GM12878 (cell line): ENCODE measurements around the gene TNFAIP1. TPM values are rescaled to one million over a fixed set of nuclear protein-coding genes. Genes with fewer than 3 reads are reported as not detected.

Source experiments
- ATAC-seq: fragments of 200-7000 bp; cut with Tn5 transposase; 3 replicates; pipeline ENCODE4 v1.9.1; 2020; ENCODE audit warnings: mild to moderate bottlenecking, moderate library complexity
- BruUV-seq: library from RNA; stranded (reverse); fragments of 400-500 nt; replicated peaks from 2 replicates; lab custom pipeline; 2021; lab: Mats Ljungman, UMichigan
- CTCF ChIA-PET: fragments of 300-600 bp; sonication (Branson Sonifier 250); formaldehyde crosslinking; extraction: SDS; loops from one replicate; lab custom pipeline; 2021; ENCODE audit warnings: inconsistent platforms; lab: Yijun Ruan, JAX
- POLR2A ChIA-PET: fragments of 350-600 bp; formaldehyde crosslinking; extraction: SDS; loops from one replicate; lab custom pipeline; 2021; ENCODE audit warnings: inconsistent platforms; lab: Charles Lee
- RAD21 ChIA-PET: fragments of 300-600 bp; sonication (Branson Sonifier 250); formaldehyde crosslinking; loops from one replicate; lab custom pipeline; 2023; ENCODE audit warnings: antibody characterized with exemption; ENCODE audit not compliant: unreplicated experiment; lab: Charles Lee
- SMC1A ChIA-PET: fragments of 300-600 bp; sonication (Branson Sonifier 250); formaldehyde crosslinking; loops from one replicate; lab custom pipeline; 2023; ENCODE audit not compliant: unreplicated experiment, uncharacterized antibody; lab: Charles Lee
- DNase-seq: peaks from one replicate; pipeline ENCODE4 v3.0.0-alpha.2; 2011; ENCODE audit warnings: low read depth, low spot score
- FAIRE-seq: peaks from 3 replicates; lab custom pipeline; 2011; peaks lifted over from hg19 to GRCh38; lab: Jason Lieb, UNC
- H2AFZ ChIP-seq: 2 replicates; pipeline ENCODE4 v1.6.0; 2011; ENCODE audit warnings: low read depth, low read length, control low read depth; ENCODE audit not compliant: control insufficient read depth
- H3K27ac ChIP-seq: 2 replicates; pipeline ENCODE4 v1.5.1; 2011; ENCODE audit warnings: control low read depth; ENCODE audit not compliant: control insufficient read depth, insufficient read depth
- H3K27me3 ChIP-seq, 2 experiments: replicated peaks in 1 of 2; 2 replicates each; pipeline versions ENCODE4 v1.6.0 to v1.6.1; 2011; ENCODE audit warnings: low read length in 1 of 2; ENCODE audit not compliant: control insufficient read depth in 2 of 2, insufficient read depth in 2 of 2
- H3K36me3 ChIP-seq, 2 experiments: 2 replicates each; pipeline ENCODE4 v1.5.1; 2011; ENCODE audit warnings: low read length in 1 of 2; ENCODE audit not compliant: control insufficient read depth in 2 of 2, insufficient read depth in 2 of 2
- H3K4me1 ChIP-seq: 2 replicates; pipeline ENCODE4 v1.6.1; 2011; ENCODE audit warnings: mild to moderate bottlenecking, low read length, moderate library complexity, mixed read lengths; ENCODE audit not compliant: control insufficient read depth, insufficient read depth
- H3K4me2 ChIP-seq: 2 replicates; pipeline ENCODE4 v1.6.0; 2011; ENCODE audit warnings: control low read depth; ENCODE audit not compliant: control insufficient read depth, insufficient read depth
- H3K4me3 ChIP-seq: fragments of 200-600 bp; sonication (generic); 2 replicates; pipeline ENCODE4 v1.5.1; 2016
- H3K79me2 ChIP-seq: 2 replicates; pipeline ENCODE4 v1.6.0; 2011; ENCODE audit warnings: low read length; ENCODE audit not compliant: control insufficient read depth, insufficient read depth
- H3K9ac ChIP-seq: 2 replicates; pipeline ENCODE4 v1.8.0; 2011; ENCODE audit warnings: low read length, control low read depth, mixed read lengths; ENCODE audit not compliant: control insufficient read depth, insufficient read depth
- H3K9me3 ChIP-seq: replicated peaks from 3 replicates; pipeline ENCODE4 v1.5.1; 2011; ENCODE audit warnings: mild to moderate bottlenecking, low read length; ENCODE audit not compliant: control insufficient read depth, insufficient read depth
- H4K20me1 ChIP-seq: 2 replicates; pipeline ENCODE4 v1.6.0; 2011; ENCODE audit not compliant: control insufficient read depth, insufficient read depth
- ATF3 ChIP-seq: IDR thresholded peaks from 2 replicates; pipeline ENCODE4 v1.6.1; 2011; ENCODE audit warnings: low read depth, mild to moderate bottlenecking, low read length, moderate library complexity, borderline replicate concordance; ENCODE audit errors: extremely low read depth
- CBX3 ChIP-seq: fragments of 200-600 bp; sonication (generic); IDR thresholded peaks from 2 replicates; pipeline ENCODE4 v1.6.1; 2016; ENCODE audit warnings: low read depth, borderline replicate concordance
- ELK1 ChIP-seq: IDR thresholded peaks from 2 replicates; pipeline ENCODE4 v1.6.1; 2012; ENCODE audit warnings: low read depth, low read length, improper control_type of control experiment
- IKZF1 ChIP-seq: fragments of 450-650 bp; conservative IDR thresholded peaks from 2 replicates; pipeline ENCODE4 v1.6.1; 2017; ENCODE audit warnings: antibody characterized with exemption, mild to moderate bottlenecking
- NBN ChIP-seq: fragments of 450-650 bp; IDR thresholded peaks from 2 replicates; pipeline ENCODE4 v1.6.1; 2016
- RBBP5 ChIP-seq: fragments of 200-600 bp; sonication (generic); conservative IDR thresholded peaks from 2 replicates; pipeline ENCODE4 v1.6.1; 2016
- REST ChIP-seq: IDR thresholded peaks from 2 replicates; pipeline ENCODE4 v1.6.1; 2012; ENCODE audit warnings: mild to moderate bottlenecking, low read depth, low read length
- SUPT20H ChIP-seq: IDR thresholded peaks from 2 replicates; pipeline ENCODE4 v1.6.1; 2011; ENCODE audit warnings: low read depth, mild to moderate bottlenecking, low read length, moderate library complexity, borderline replicate concordance; ENCODE audit not compliant: control insufficient read depth
- ZNF384 ChIP-seq: IDR thresholded peaks from 2 replicates; pipeline ENCODE4 v1.6.1; 2012; ENCODE audit warnings: low read depth, mild to moderate bottlenecking, low read length, improper control_type of control experiment, borderline replicate concordance
- ZSCAN29 ChIP-seq: fragments of 450-650 bp; IDR thresholded peaks from 2 replicates; pipeline ENCODE4 v1.6.1; 2017; ENCODE audit warnings: mild to moderate bottlenecking, moderate library complexity
- ZZZ3 ChIP-seq: IDR thresholded peaks from 2 replicates; pipeline ENCODE4 v1.6.1; 2011; ENCODE audit warnings: low read depth; ENCODE audit not compliant: control insufficient read depth, insufficient read length
- WGBS: methylation state at CpG from one replicate; pipeline ENCODE4 v1.1.6; 2016; ENCODE audit warnings: low lambda C conversion rate; ENCODE audit not compliant: insufficient replicate concordance, insufficient coverage; ENCODE audit errors: missing lambda C conversion rate; 5-methylcytosine and 5-hydroxymethylcytosine counted together
- in situ Hi-C: fragments of 300-500 bp; cut with MboI; formaldehyde crosslinking; loops from 9 replicates; pipeline ENCODE4 v1.14.3; 2018; ENCODE audit warnings: mixed read lengths
- intact Hi-C: fragments of 100-400 bp; cut with micrococcal nuclease; formaldehyde crosslinking; loops from one replicate; pipeline ENCODE4 v1.14.2; 2022; ENCODE audit not compliant: unreplicated experiment
- polyA plus RNA-seq, 11 experiments: library from polyadenylated mRNA; depleted of rRNA in 4 of 11; unstranded in 6 of 11; stranded (reverse) in 5 of 11; fragments of >200 nt; fragmentation: Nextera tagmentation in 4 of 11; fragmentation: Illumina TruSeq in 1 of 11; extraction: Ambion mirVana in 4 of 11; extraction: Trizol in 1 of 11; gene quantifications; 1 replicate in 1 of 11; 2 replicates in 10 of 11; pipeline versions ENCODE4 v1.2.1 to v1.2.3, GENCODE V29; 2011 to 2016; ENCODE audit warnings: inconsistent platforms in 2 of 11, missing spikeins in 2 of 11, low read depth in 1 of 11
- total RNA-seq, 4 experiments: library from RNA; depleted of rRNA in 3 of 4; stranded (reverse); fragments of >200 nt in 3 of 4; fragmentation: Illumina TruSeq in 1 of 4; extraction: Trizol in 1 of 4; gene quantifications; 2 replicates each; pipeline versions ENCODE4 v1.2.1 to v1.2.3, GENCODE V29; 2013 to 2021
- TF ChIP-seq, protein P1 (sequence below): fragments of 450-650 bp; IDR thresholded peaks from 2 replicates; pipeline ENCODE4 v1.6.1; 2018; ENCODE audit warnings: borderline replicate concordance, mild to moderate bottlenecking; ENCODE audit not compliant: partially characterized antibody
- TF ChIP-seq, protein P2 (sequence below): IDR thresholded peaks from 2 replicates; pipeline ENCODE4 v1.6.1; 2012; ENCODE audit warnings: low read length, inconsistent platforms

TNFAIP1 gene
- total and polyA plus RNA-seq, 10 of the 15 experiments (the other 5 are each of a cell fraction or from before 2014, with no cell fraction given) = 1.8 to 16.9 (median 11.7) TPM

- H3K4me3 ChIP-seq = no peak overlapping the region
- DNase-seq (no peak), ATAC-seq (no peak), FAIRE-seq (no peak)
- SMC1A ChIA-PET = interaction anchor here (3.6 kb wide), 1 partner anchor 15 kb away, joined by 12 read pairs; no protein-coding TSS in a partner anchor
- H3K36me3 ChIP-seq = peaks cover 2 to 3% of the 10 kb centered on the region in 2 experiments; a peak in 3 of 4 replicates
- no peaks in the 10 kb centered on the region; the same call in 1 of the 2 replicates for H4K20me1 ChIP-seq
- RAD21 ChIA-PET = interaction anchor here (0.7 to 3.9 kb wide), 2 partner anchors 21 to 24 kb away, joined by 5 to 31 read pairs; partner anchors contain the start of gene POLDIP2
- CTCF ChIA-PET = interaction anchor here (1.1 to 3.6 kb wide), 2 partner anchors 15 to 35 kb away, joined by 4 to 29 read pairs; partner anchors contain the start of gene TMEM97
- BruUV-seq = no TSS peak
- H3K4me1 ChIP-seq = peaks cover 3% of the 10 kb centered on the region
- in situ Hi-C loops (loop anchor here (10.0 kb wide), 1 partner anchor 622 kb away; the partner anchor contains the start of gene PHF12), intact Hi-C loops (no loop called here)
- no peak overlapping the region for H3K9ac ChIP-seq
- H2AFZ ChIP-seq = no peak overlapping the region
- 39% methylated on average over 1 of the region's 1 CpG for WGBS
- H3K79me2 ChIP-seq = peaks cover 19% of the 10 kb centered on the region
- H3K4me2 ChIP-seq = no peak overlapping the region
- POLR2A ChIA-PET = interaction anchor here (1.0 to 3.2 kb wide), 2 partner anchors 14 to 37 kb away, joined by 3 to 13 read pairs; partner anchors contain the start of gene TMEM97
- H3K27ac ChIP-seq = no peak overlapping the region
- H3K9me3 ChIP-seq = no peaks in the 10 kb centered on the region
- no peaks in the 10 kb centered on the region for H3K27me3 ChIP-seq
- no peak for TF ChIP-seq CBX3
- no peak for TF ChIP-seq NBN
- no peak for TF ChIP-seq IKZF1
- TF ChIP-seq ZSCAN29 = no peak
- no peak for TF ChIP-seq REST
- TF ChIP-seq RBBP5 = no peak
- TF ChIP-seq, protein P1, sequence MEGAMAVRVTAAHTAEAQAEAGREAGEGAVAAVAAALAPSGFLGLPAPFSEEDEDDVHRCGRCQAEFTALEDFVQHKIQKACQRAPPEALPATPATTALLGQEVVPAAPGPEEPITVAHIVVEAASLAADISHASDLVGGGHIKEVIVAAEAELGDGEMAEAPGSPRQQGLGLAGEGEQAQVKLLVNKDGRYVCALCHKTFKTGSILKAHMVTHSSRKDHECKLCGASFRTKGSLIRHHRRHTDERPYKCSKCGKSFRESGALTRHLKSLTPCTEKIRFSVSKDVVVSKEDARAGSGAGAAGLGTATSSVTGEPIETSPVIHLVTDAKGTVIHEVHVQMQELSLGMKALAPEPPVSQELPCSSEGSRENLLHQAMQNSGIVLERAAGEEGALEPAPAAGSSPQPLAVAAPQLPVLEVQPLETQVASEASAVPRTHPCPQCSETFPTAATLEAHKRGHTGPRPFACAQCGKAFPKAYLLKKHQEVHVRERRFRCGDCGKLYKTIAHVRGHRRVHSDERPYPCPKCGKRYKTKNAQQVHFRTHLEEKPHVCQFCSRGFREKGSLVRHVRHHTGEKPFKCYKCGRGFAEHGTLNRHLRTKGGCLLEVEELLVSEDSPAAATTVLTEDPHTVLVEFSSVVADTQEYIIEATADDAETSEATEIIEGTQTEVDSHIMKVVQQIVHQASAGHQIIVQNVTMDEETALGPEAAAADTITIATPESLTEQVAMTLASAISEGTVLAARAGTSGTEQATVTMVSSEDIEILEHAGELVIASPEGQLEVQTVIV = no peak
- TF ChIP-seq ELK1 = no peak
- TF ChIP-seq, protein P2, sequence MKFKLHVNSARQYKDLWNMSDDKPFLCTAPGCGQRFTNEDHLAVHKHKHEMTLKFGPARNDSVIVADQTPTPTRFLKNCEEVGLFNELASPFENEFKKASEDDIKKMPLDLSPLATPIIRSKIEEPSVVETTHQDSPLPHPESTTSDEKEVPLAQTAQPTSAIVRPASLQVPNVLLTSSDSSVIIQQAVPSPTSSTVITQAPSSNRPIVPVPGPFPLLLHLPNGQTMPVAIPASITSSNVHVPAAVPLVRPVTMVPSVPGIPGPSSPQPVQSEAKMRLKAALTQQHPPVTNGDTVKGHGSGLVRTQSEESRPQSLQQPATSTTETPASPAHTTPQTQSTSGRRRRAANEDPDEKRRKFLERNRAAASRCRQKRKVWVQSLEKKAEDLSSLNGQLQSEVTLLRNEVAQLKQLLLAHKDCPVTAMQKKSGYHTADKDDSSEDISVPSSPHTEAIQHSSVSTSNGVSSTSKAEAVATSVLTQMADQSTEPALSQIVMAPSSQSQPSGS = no peak
- no peak for TF ChIP-seq ZZZ3
- TF ChIP-seq ATF3 = no peak
- no peak for TF ChIP-seq ZNF384
- no peak for TF ChIP-seq SUPT20H
These were observed 2.3 kb upstream of the TNFAIP1 start for GRCh38 chr17:28333083-28333746.
